ENCODE measurements around the gene HAPLN3.
"Not testable (repeated sequence)": the region's sequence is repeated elsewhere in the genome, so short reads cannot be mapped to it uniquely, and the experiment has no call there.

DNA sequence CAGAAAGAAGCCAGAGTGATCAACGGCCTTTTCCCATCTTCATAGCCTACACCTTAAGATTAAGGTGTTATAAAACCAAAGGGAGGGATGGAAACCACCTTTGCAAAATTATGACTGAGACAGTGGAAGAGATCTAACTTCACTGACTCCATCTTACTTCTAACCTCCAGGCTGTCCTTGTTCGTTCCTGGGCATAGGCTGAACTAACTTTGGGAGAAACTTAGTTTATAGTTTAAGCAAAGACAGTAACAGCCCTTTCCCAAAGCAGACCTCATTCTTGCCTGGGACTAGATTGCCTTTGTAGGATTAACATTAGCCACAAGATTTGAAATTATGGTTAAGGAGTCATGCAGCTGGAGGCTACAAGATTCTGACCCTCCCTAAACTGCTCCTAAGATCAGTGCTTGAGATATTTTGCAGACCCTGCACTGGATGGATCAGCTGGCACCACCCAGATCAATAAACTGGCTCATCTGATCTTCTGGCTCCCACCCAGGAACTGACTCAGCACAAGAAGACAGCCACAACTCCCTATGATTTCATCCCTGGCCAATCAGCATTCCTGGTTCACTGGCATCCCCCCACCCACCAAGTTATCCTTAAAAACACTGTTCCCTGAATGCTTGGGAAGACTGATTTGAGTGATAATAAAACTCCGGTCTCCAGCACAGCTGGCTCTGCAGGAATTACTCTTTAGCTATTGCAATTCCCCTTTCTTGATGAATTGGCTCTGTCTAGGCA lies 34.2 kb upstream of the HAPLN3 start:
- not testable (repeated sequence) for TF ChIP-seq CTCF, EZH2phosphoT487 (IDR thresholded peaks at IDR 0.05; ENCODE audit: low read length)

All from MM.1S (cell line).